Measurements from ENCODE around the gene SFRP4. TPM values are rescaled to one million over a fixed set of nuclear protein-coding genes. Genes with fewer than 3 reads are reported as not detected.

The SFRP4 gene
- total and polyA plus RNA-seq, 2 of the 4 experiments (the other 2 are of a cell fraction): not detected

DNA sequence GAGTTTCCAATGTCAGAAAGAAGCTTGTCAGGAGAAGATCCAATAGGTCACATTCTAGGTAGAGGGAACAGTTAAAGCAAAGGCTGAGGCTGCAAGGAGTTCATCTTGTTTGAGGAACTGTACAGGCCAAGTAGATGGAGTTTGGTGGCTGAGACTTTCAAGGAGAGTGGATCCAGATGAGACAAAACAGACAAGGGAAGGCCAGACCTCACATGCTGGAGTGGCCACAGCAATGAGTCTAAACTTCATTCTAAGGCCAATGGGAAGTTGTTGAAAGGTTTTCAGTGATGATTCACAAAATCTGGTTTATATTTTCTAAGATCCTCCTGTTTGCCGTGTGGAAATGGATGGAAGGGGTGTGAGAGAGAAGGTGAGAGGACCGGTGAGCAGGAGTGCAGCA is 43.9 kb upstream of the SFRP4 start:
- Histone ChIP-seq H3K23ac (ENCODE audit: low read depth, low read length) (no peak overlapping the region), H3K4ac (ENCODE audit: low read depth, low read length) (no peak overlapping the region), H2AK5ac (ENCODE audit: low read depth, low read length) (no peak overlapping the region), H3K27ac (ENCODE audit: insufficient read depth, low read length) (no peak overlapping the region), H3K9me1 (ENCODE audit: insufficient read depth, low read length) (no peaks in the 10 kb centered on the region), H3K4me1 (ENCODE audit: control insufficient read depth, insufficient read depth, low read length) (no peaks in the 10 kb centered on the region), H4K5ac (ENCODE audit: low read depth, low read length) (no peak overlapping the region), H3K27me3 (ENCODE audit: control insufficient read depth, insufficient read depth, low read length) (no peaks in the 10 kb centered on the region), H4K8ac (ENCODE audit: low read depth in 2 of 2, low read length in 2 of 2) (no peak overlapping the region), H2BK5ac (ENCODE audit: low read depth, low read length, poor library complexity, severe bottlenecking) (no peak overlapping the region), H3K18ac (ENCODE audit: low read depth, low read length) (no peak overlapping the region), H3K4me2 (ENCODE audit: low read depth, low read length) (no peak overlapping the region), H2BK15ac (ENCODE audit: low read depth, low read length) (no peak overlapping the region), H3K9ac (ENCODE audit: low read depth, low read length) (no peak overlapping the region), H3K9me3 (ENCODE audit: control insufficient read depth, insufficient read depth, low read length) (peaks cover 6% of the 10 kb centered on the region), H3K79me1 (ENCODE audit: low read depth in 1 of 2, low read length in 2 of 2) (no peaks in the 10 kb centered on the region), H2BK120ac (ENCODE audit: low read depth, low read length) (no peak overlapping the region), H4K20me1 (ENCODE audit: insufficient read depth, low read length) (no peaks in the 10 kb centered on the region), H3K56ac (ENCODE audit: extremely low read depth, insufficient read depth, low read length) (no peak overlapping the region), H2AFZ (replicated peaks; ENCODE audit: low read length, poor library complexity) (no peak overlapping the region), H4K91ac (ENCODE audit: insufficient read depth, low read depth, low read length) (no peak overlapping the region), H3K4me3 (ENCODE audit: insufficient read depth, low read depth, low read length) (no peak overlapping the region), H3K14ac (replicated peaks; ENCODE audit: low read depth, low read length) (no peak overlapping the region), H2AK9ac (replicated peaks; ENCODE audit: low read depth, low read length, poor library complexity) (no peak overlapping the region), H2BK20ac (ENCODE audit: low read depth, low read length) (no peak overlapping the region), H3K36me3 (ENCODE audit: control insufficient read depth, insufficient read depth, low read length) (no peaks in the 10 kb centered on the region)
- no TSS peak for BruUV-seq (replicated peaks)
- in situ Hi-C loops (cut with MboI; ENCODE audit: low sequenced_read_pairs): no loop called here
- dilution Hi-C loops (cut with HindIII; ENCODE audit: low sequenced_read_pairs, unreplicated experiment): no loop called here
- DNase-seq: no peak
- TF ChIP-seq, protein P1, sequence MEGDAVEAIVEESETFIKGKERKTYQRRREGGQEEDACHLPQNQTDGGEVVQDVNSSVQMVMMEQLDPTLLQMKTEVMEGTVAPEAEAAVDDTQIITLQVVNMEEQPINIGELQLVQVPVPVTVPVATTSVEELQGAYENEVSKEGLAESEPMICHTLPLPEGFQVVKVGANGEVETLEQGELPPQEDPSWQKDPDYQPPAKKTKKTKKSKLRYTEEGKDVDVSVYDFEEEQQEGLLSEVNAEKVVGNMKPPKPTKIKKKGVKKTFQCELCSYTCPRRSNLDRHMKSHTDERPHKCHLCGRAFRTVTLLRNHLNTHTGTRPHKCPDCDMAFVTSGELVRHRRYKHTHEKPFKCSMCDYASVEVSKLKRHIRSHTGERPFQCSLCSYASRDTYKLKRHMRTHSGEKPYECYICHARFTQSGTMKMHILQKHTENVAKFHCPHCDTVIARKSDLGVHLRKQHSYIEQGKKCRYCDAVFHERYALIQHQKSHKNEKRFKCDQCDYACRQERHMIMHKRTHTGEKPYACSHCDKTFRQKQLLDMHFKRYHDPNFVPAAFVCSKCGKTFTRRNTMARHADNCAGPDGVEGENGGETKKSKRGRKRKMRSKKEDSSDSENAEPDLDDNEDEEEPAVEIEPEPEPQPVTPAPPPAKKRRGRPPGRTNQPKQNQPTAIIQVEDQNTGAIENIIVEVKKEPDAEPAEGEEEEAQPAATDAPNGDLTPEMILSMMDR (conservative IDR thresholded peaks at IDR 0.05; ENCODE audit: low read depth, low read length): no peak
- no peak for TF ChIP-seq CEBPB (IDR thresholded peaks at IDR 0.05; ENCODE audit: low read depth, low read length)
- TF ChIP-seq RCOR1 (IDR thresholded peaks at IDR 0.05; ENCODE audit: insufficient replicate concordance, low read length): no peak
- no peak for TF ChIP-seq FOS (IDR thresholded peaks at IDR 0.05; ENCODE audit: low read depth, low read length)
- no peak for TF ChIP-seq CHD1 (IDR thresholded peaks at IDR 0.05; ENCODE audit: low read depth, low read length)
- TF ChIP-seq BHLHE40 (IDR thresholded peaks at IDR 0.05; ENCODE audit: low read depth, low read length): no peak
- TF ChIP-seq, protein P2, sequence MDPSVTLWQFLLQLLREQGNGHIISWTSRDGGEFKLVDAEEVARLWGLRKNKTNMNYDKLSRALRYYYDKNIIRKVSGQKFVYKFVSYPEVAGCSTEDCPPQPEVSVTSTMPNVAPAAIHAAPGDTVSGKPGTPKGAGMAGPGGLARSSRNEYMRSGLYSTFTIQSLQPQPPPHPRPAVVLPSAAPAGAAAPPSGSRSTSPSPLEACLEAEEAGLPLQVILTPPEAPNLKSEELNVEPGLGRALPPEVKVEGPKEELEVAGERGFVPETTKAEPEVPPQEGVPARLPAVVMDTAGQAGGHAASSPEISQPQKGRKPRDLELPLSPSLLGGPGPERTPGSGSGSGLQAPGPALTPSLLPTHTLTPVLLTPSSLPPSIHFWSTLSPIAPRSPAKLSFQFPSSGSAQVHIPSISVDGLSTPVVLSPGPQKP (IDR thresholded peaks at IDR 0.05; ENCODE audit: borderline replicate concordance, low read depth, low read length): no peak
- ATAC-seq (ENCODE audit: low read depth): no peak
- intact Hi-C loops (cut with micrococcal nuclease): no loop called here
- ChIA-PET CTCF (no interaction called here), POLR2A (ENCODE audit: unreplicated experiment) (no interaction called here)
- WGBS, 2 experiments (ENCODE audit: extremely low coverage in 2 of 2, insufficient read length in 1 of 2): 64% methylated on average over 2 of the region's 2 CpGs; no CpG with 5 or more reads in 1 of the 2 experiments

Measured in IMR-90 (cell line).